ENCODE results near the gene CAMSAP1. TPM values are rescaled to one million over a fixed set of nuclear protein-coding genes. Genes with fewer than 3 reads are reported as not detected.

Gene CAMSAP1
- total and polyA plus RNA-seq, 2 donors (not counting 1 experiment from before 2014, with no cell fraction given): 5.0 to 18.8 TPM

DNA sequence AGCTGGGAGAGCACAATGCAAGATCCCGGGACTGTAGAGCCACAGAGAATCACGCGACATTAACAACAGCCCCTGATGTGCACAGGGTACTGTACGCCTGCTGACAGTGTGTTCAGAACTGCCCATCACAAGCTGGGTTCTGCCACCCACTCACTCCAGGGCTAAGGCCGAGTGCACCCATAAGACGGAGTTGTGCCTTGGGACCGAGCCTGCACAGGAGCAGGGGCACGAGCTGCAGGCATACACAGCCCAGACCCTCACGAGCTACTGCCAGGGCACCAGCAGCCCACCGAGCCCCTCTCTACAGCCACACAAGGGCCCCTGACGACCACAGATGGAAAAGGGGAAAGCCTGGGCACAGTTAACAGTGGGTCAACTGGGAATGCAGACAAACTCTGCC lies 67.8 kb downstream of the CAMSAP1 start:
- H3K36me3 ChIP-seq (ENCODE audit: control insufficient read depth, insufficient read depth, low read length): peaks cover 2% of the 10 kb centered on the region
- DNase-seq (ENCODE audit: low read depth in 2 of 2): no peak
- no peak overlapping the region for H3K9ac ChIP-seq (ENCODE audit: insufficient read depth, low read length)
- no peaks in the 10 kb centered on the region for H3K4me1 ChIP-seq (ENCODE audit: control insufficient read depth, extremely low read depth, insufficient read depth, low read length)
- no peaks in the 10 kb centered on the region for H3K27me3 ChIP-seq (ENCODE audit: control insufficient read depth, insufficient read depth, low read length)
- no peak overlapping the region for H2AFZ ChIP-seq (ENCODE audit: low read length)
- no peaks in the 10 kb centered on the region for H4K20me1 ChIP-seq (ENCODE audit: control insufficient read depth, extremely low read depth, insufficient read depth, low read length)
- no peaks in the 10 kb centered on the region for H3K9me3 ChIP-seq (ENCODE audit: control insufficient read depth, insufficient read depth, low read depth, low read length)
- no peaks in the 10 kb centered on the region for H3K79me2 ChIP-seq (ENCODE audit: control insufficient read depth, insufficient read depth, low read length)
- H3K4me3 ChIP-seq (replicated peaks in 1 of 4; ENCODE audit: control extremely low read depth in 1 of 4, insufficient read depth in 1 of 4, low read depth in 3 of 4, low read length in 4 of 4): no peak overlapping the region
- no peak overlapping the region for H3K27ac ChIP-seq (ENCODE audit: insufficient read depth, low read length)
- TF ChIP-seq, protein P1, sequence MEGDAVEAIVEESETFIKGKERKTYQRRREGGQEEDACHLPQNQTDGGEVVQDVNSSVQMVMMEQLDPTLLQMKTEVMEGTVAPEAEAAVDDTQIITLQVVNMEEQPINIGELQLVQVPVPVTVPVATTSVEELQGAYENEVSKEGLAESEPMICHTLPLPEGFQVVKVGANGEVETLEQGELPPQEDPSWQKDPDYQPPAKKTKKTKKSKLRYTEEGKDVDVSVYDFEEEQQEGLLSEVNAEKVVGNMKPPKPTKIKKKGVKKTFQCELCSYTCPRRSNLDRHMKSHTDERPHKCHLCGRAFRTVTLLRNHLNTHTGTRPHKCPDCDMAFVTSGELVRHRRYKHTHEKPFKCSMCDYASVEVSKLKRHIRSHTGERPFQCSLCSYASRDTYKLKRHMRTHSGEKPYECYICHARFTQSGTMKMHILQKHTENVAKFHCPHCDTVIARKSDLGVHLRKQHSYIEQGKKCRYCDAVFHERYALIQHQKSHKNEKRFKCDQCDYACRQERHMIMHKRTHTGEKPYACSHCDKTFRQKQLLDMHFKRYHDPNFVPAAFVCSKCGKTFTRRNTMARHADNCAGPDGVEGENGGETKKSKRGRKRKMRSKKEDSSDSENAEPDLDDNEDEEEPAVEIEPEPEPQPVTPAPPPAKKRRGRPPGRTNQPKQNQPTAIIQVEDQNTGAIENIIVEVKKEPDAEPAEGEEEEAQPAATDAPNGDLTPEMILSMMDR (conservative IDR thresholded peaks at IDR 0.05 in 1 of 2, IDR thresholded peaks at IDR 0.05 in 1 of 2; ENCODE audit: low read depth in 1 of 2, low read length in 2 of 2): no peak
- no peak for TF ChIP-seq EZH2 (IDR thresholded peaks at IDR 0.05; ENCODE audit: low read length, missing control alignments)
- H3K4me2 ChIP-seq (ENCODE audit: extremely low read depth, insufficient read depth, low read length): no peak overlapping the region

DNA sequence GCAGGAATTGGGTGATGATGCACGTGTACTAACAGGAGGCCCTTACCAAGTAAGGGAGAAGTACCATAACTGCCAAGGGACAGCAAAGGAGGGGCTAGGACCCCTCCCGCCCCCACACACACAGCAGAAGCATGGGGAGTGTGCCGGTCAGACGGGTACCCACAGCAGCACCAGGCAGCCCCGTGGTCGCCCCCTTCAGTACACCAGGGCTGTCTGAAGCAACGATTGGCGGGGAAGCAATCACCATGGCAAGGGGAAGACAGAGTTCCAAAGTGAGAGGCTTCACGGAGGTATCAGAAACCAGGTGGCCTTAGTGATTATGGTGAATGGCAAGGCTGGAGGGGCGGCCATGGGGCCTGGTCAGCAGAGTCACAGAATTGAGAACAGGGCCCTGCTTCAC lies 72.2 kb downstream of the CAMSAP1 start:
- Histone ChIP-seq H2AFZ (ENCODE audit: low read length) (no peak overlapping the region), H3K36me3 (ENCODE audit: control insufficient read depth, insufficient read depth, low read length) (no peaks in the 10 kb centered on the region), H3K4me1 (ENCODE audit: control insufficient read depth, extremely low read depth, insufficient read depth, low read length) (no peaks in the 10 kb centered on the region), H3K79me2 (ENCODE audit: control insufficient read depth, insufficient read depth, low read length) (no peaks in the 10 kb centered on the region), H4K20me1 (ENCODE audit: control insufficient read depth, extremely low read depth, insufficient read depth, low read length) (no peaks in the 10 kb centered on the region), H3K27ac (ENCODE audit: insufficient read depth, low read length) (no peak overlapping the region), H3K4me3 (replicated peaks in 1 of 4; ENCODE audit: control extremely low read depth in 1 of 4, insufficient read depth in 1 of 4, low read depth in 3 of 4, low read length in 4 of 4) (no peak overlapping the region), H3K9ac (ENCODE audit: insufficient read depth, low read length) (no peak overlapping the region), H3K9me3 (ENCODE audit: control insufficient read depth, insufficient read depth, low read depth, low read length) (no peaks in the 10 kb centered on the region), H3K27me3 (ENCODE audit: control insufficient read depth, insufficient read depth, low read length) (no peaks in the 10 kb centered on the region), H3K4me2 (ENCODE audit: extremely low read depth, insufficient read depth, low read length) (no peak overlapping the region)
- TF ChIP-seq, protein P1 (conservative IDR thresholded peaks at IDR 0.05 in 1 of 2, IDR thresholded peaks at IDR 0.05 in 1 of 2; ENCODE audit: low read depth in 1 of 2, low read length in 2 of 2): no peak
- no peak for TF ChIP-seq EZH2 (IDR thresholded peaks at IDR 0.05; ENCODE audit: low read length, missing control alignments)
- DNase-seq (ENCODE audit: low read depth in 2 of 2): no peak

DNA sequence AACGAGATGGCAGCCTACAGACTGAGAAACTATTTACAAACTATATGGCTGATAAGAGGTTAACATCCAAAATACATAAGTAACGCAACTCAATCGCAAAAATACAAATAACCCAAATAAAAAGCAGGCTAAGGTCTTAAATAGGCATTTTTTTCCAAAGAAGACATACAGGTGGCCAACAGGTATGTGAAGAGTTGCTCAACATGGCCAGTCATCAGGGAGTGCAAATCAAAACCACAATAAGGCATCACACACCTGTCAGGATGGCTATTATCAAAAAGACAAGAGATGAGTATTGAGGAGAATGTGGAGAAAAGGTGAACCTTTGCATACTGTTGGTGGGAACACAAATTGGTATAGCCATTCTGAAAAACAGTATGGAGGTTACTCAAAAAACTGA lies 73.5 kb downstream of the CAMSAP1 start:
- no peak overlapping the region for H3K4me2 ChIP-seq (ENCODE audit: extremely low read depth, insufficient read depth, low read length)
- H3K9ac ChIP-seq (ENCODE audit: insufficient read depth, low read length): no peak overlapping the region
- no peaks in the 10 kb centered on the region for H3K4me1 ChIP-seq (ENCODE audit: control insufficient read depth, extremely low read depth, insufficient read depth, low read length)
- H3K4me3 ChIP-seq (replicated peaks in 1 of 4; ENCODE audit: control extremely low read depth in 1 of 4, insufficient read depth in 1 of 4, low read depth in 3 of 4, low read length in 4 of 4): no peak overlapping the region
- H3K27ac ChIP-seq (ENCODE audit: insufficient read depth, low read length): no peak overlapping the region
- H3K79me2 ChIP-seq (ENCODE audit: control insufficient read depth, insufficient read depth, low read length): no peaks in the 10 kb centered on the region
- H3K9me3 ChIP-seq (ENCODE audit: control insufficient read depth, insufficient read depth, low read depth, low read length): no peaks in the 10 kb centered on the region
- H3K36me3 ChIP-seq (ENCODE audit: control insufficient read depth, insufficient read depth, low read length): no peaks in the 10 kb centered on the region
- TF ChIP-seq, protein P1 (conservative IDR thresholded peaks at IDR 0.05 in 1 of 2, IDR thresholded peaks at IDR 0.05 in 1 of 2; ENCODE audit: low read depth in 1 of 2, low read length in 2 of 2): no peak
- no peak for TF ChIP-seq EZH2 (IDR thresholded peaks at IDR 0.05; ENCODE audit: low read length, missing control alignments)
- no peak overlapping the region for H2AFZ ChIP-seq (ENCODE audit: low read length)
- H3K27me3 ChIP-seq (ENCODE audit: control insufficient read depth, insufficient read depth, low read length): no peaks in the 10 kb centered on the region
- no peak for DNase-seq (ENCODE audit: low read depth in 2 of 2)
- H4K20me1 ChIP-seq (ENCODE audit: control insufficient read depth, extremely low read depth, insufficient read depth, low read length): no peaks in the 10 kb centered on the region
